ENCODE data around the gene HOMER1.
"Not testable (repeated sequence)": the region's sequence is repeated elsewhere in the genome, so short reads cannot be mapped to it uniquely, and the experiment has no call there.

HOMER1 gene

DNA sequence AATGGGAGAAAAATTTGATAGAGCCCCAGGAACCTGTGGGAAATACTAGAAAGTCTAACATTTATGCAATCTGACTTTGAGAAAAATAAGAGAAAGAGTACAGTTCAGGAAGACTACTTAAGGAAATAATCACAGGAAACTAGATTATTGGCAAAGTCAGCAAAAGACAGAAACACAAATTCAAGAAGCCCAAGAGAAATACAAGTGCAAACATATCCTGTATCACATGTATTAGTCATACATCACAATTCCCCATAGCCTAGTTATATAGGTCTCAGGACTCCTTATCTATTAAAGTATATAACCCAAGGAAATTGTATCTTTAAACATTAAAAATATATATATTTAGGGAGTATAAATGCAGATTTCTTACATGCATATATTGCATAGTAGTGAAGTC lies 100.8 kb downstream of the HOMER1 start:
- no peak for DNase-seq

DNA sequence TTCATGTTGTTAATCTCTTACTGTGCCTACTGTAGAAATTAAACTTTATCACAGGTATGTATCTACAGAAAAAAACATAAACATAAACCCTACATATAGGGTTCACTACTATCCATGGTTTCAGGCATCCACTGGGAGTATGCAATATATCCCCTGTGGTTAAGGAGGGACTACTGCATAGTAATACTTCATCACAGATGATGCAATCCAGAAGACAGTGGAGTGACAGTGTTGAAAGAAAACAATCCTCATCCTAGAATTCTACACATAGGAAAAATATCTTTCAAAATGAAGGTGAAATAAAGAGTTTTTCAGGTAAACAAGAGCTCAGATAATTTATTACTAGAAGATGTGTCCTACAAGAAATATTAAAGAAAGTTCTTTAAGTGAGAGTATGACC lies 105.9 kb downstream of the HOMER1 start:
- DNase-seq = no peak

DNA sequence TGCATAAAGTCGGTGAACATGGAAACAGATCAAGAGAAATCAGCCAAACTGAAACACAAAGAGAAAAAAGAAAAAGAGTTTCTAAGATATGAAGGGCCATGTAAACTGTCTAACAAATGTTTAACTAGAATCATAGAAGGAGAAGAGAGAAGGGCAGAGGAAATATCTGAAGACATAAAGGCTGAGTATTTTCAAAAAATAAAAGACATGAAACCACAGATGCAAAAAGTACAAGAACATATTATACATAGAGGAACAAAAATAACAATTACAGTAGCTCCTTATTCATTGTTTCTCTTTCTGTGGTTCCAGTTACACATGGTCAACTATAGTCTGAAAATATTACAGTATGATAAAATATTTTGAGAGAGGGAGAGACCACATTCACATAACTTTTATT lies 106.3 kb downstream of the HOMER1 start:
- no peak for DNase-seq

DNA sequence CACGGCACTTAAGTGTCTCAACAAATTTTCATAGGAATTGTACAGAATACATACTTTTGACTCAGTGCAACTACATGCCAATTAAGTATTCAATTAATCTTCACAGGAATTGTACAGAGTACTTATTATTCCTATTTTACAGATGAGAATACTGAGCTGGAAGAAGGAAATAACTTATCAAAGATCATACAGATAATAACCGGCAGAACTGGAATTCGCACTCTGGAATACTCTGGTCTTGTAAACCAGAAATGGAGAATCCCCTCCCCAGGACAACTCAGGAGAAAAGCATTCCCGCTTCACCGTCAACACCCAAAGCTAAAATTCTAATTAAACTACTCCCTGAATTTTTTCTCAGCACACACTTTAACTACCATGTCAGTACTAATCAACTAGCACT lies 112.7 kb downstream of the HOMER1 start:
- DNase-seq = no peak

DNA sequence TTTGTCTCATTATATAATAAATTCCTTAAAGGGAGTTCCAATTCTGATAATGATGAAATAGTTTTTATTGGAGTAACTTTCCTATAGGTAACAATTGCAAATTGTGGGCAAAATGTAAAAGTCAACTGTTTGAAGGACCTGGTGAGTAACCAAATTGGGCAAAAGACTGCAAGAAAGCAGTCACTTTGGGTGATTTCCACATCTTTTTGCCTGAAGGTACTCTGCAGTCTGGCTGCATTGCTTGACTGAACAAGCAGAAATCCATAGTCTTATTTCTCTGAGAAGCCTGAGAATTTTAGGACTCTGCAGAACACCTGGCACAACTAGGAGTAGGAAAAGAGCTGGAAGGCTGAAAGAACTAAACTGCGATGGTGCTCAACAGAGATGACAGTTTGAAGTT lies 114.9 kb downstream of the HOMER1 start:
- DNase-seq = no peak

DNA sequence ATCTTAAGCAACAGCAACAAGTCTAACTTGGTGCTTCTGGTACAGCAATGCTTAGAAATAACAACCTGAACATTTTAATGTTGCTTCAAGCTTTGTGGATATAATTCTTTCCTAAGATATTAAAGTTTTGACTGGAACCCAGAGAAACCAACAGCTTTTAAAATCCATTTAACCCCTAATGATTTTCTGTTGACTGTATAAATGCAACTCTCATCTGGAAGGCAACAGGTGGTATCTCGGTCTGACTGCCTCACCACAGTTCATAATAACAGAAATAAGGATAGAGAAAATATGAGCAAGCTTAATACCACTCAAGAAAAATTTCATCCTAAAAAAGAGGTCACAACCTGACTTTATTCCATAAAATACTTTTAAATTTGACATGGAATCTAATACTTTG lies 116.9 kb downstream of the HOMER1 start:
- DNase-seq = no peak

DNA sequence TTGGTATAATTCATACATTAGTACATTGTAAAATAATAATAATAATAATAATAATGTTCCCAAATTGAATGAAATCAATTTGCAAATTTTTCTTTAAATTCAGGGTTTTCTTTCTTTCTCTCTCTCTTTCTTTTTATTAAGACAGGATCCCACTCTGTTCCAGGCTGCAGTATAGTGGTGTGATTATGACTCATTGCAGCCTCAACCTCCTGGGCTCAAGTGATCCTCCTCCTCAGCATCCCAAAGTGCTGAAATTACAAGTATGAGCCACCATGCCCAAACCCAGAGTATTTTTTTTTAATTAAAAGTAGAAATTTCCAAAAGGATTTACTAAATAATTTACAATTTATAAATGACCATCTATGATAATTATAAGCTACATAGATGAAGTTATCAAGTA lies 117.7 kb downstream of the HOMER1 start:
- no peak for DNase-seq

DNA sequence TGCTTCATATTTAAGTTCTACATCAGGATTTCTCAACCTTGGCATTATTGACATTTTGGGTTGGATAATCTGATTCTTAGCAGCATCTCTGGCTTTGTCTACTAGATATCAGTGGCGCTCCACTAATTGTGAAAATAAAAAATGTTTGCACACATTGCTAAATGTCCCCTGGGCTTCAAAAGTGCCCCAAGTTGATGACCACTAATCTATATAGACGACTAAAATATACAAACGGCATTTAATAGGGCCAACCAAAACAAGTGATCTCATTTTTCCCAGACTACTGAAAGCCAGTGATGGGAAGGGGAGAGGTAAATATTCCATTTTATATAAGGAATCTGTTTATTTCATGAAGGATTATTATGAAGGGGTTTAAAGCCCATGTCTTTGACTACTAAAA lies 118.6 kb downstream of the HOMER1 start:
- no peak for DNase-seq

DNA sequence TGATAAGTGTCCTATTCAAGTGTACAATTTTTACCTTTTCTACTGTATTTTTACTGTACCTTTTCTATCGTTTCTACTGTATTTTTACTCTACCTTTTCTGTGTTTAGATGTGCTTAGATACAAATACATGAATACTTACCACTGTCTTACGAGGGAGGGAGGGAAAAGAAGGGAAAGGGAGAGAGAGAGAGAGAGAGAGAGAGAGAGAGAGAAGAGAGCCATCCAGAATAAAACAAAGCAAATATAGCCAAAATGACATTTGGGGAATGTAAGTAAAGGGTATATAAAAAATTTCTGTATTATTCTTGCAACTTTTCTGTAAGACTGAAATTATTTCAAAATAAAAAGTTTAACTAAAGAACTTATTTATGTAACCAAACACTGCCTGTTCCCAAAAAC lies 121.2 kb downstream of the HOMER1 start:
- no peak for DNase-seq

DNA sequence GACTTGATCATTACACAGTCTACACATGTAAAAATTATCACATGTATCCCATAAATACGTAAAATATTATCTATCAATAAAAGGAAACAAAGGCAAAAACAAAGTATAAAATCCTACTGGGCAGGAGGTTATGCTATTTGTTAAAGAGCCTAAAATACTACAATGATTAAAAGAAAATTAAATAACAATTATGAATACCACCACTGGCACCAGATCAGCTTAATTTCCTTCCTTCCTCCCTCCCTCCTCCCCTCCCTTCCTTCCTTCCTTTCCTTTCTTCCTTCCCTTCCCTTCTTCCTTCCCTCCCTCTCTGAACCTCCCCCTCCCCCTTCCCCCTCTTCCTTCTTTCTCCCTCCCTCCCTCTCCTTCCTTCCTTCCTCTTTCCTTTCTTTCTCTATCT lies 127.3 kb downstream of the HOMER1 start:
- DNase-seq = no peak

DNA sequence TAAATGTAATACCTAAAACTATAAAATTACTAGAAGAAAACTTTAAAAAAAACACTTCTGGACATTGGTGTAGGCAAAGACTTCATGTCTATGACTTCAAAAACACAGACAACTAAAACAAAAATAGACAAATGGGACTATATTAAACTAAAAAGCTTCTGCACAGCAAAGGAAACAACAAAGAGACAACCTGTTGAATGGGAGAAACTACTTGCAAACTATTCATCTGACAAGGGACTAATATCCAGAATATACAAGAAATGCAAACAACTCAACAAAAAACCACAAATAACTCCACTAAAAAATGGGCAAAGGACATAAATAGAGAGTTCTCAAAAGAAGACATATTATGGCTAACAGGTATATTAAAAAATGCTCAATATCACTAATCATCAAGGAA lies 128.8 kb downstream of the HOMER1 start:
- not testable (repeated sequence) for DNase-seq

DNA sequence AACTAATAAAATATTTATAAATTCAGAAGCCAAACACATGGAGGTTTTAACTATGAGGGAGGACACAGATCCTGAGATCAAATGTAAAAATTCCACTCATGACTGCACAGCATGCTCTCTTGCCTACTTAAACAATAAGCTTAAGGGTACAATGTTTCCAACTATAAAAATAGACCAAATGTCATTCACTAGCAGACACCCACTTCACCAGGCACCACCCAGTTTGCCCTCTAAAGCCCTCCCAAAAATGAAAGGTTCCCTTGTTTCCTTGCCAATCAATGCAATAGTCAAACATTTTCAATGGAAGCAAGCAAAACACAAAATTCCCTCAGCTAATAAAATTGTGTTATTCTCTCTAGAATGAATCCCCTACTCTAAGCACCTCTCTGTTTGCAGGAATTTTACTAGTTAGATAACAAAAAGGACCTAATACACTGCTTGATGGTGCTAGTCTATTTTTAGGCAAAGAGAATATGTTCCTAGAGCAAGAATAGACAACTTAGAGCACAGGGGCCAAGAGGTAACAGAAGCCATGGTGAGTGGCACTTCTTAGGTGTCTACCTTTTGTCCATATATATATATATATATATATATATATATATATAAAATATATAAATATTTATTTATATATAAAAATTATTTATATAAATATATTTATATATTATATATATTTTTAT lies 135.3 kb downstream of the HOMER1 start:
- DNase-seq = no peak

DNA sequence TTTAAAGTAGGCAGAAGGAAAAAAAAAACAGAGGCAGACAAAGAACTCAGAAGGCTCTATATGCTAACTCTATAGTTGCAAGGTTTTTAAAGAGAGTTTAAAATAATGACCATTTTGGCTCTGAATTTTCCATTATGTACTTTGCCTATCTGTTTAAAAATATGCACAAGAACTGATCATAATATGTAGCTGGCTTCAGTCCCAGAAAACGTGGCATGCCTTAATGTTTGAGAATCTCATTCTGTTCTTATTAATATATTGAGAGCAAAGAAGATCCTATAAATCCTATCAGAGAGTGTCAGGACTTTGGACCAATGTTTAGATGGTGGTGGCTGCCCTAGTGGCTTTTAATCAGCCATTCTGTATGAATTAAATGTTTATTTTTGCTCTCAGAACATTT lies 156.5 kb downstream of the HOMER1 start:
- no peak for DNase-seq

DNA sequence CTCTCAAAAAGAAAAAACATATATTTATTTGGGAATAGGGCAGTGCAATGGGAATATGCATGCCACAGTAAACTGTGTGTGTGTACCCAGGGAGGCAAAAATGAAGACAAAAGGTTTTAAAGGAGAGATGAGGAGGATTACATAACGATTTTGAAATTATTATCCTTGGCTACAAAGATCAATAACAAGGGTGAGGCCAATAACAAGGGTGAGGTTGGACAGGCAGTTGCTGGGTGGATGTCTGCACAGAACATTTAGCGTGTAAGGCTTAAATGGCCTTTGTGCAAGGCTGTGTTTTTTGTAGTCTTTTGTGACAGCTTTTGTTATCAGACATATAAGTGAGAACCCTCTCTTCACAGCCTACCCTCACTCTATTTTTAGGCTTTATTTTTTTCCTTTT lies 164.1 kb downstream of the HOMER1 start:
- no peak for DNase-seq

DNA sequence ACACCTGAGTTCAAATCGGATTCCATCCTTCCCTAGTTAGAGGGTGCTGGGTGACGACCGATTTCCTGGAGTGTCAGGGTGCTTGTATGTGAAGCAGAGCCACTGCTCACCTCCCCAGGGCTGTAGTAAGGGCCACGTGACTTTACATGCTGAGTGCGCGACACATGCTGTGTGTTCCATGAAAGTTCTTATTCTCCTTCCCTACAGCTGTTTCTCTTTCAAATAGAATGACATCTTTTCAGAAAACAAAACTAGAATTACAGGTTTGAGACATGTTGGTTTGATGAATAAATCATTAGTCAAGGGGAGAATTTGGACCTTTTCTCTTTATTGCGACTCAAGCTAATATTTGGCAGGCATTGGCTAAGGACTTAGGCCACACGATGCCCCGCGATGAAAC lies 164.9 kb downstream of the HOMER1 start:
- no peak for DNase-seq

DNA sequence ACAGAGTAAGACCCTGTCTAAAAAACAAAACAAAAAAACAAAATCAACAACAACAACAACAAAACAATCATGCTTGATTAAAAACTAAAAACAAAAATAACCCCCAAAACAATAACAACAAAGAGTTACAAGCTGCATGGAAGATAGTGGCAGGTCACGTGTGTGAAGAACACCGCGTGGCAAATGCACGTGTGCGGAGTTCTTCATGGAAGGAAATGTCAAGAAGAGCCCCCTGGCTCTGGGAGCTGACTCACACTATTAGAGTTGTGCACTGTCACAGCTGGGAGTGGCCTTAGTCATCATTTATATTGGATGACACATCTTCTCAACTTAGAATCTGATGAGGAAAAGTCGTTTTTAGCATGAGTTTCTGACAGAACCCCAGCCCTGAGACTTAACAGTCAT lies 167.5 kb downstream of the HOMER1 start:
- DNase-seq = no peak

DNA sequence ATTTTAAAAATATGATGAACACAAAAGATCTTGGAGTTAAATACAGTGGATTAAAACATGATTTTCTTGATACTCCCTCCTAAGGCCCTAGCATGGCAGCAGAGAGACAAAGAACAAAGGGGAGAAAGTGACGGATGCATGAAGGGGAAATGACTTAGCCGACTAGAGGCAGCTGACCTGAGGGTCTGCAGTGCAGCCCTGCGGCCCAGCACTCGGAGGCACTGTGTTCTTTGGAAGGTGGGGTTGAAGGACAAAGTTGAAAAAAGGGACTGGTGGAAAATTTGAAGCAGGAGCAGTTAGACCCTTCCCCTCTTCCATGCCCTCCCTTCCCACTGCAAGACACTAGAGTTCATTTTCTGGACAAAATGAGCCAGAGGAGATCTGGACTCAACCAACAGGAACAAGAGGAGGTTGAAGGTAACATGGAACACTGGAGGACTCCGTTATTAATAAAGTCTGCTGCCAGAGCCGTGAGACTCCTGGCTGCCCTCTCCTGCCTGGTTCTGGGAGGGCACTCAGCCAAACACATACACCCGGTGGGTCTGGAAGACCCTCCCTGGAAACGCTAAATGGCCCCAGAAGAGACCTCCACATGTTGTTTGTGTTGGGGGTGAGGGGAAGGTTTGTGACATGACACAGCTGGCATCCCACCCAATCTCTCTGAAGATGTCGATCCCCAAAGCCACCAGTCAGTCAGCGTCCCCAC lies 179.9 kb downstream of the HOMER1 start:
- DNase-seq = no peak

DNA sequence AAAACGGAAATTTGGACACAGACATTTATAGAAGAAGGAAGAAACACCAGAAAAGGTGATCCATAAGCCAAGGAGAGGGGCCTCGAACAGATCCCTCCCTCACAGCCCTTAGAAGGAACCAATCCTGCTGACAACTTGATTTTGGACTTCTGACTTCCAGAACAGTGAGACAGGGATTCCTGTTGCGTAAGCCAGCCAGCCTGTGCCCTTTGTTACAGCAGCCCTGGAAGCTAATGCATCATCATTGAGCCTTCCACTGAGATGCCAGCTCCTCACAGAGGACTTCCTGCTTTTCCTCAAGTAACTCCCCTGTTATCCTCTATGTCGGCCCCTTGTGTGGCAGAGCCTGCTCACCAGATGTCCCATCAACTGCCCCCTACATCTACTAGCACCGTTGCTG lies 183.9 kb downstream of the HOMER1 start:
- no peak for DNase-seq

DNA sequence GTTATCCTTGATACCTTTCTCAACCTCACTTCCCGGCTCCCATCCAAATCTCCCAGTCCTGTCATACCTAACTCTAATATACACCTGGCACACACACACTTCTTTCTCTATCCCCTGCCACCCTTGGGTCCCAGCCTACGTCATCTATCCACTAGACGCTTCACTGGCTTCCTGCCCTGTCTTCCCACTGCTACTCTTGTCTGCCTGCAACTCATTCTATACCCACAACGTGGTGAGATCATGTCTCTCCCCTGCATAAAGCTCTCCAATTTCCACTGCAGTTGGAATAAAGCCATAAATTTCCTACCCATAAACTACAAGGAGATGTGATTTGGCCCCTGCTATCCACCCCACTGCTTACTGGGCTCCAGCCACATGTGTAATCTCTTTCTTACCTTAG lies 184.5 kb downstream of the HOMER1 start:
- DNase-seq = no peak
